Mucosa of rectum (tissue), 2 donors: Measurements from ENCODE around the gene CHMP3.

Experiments
- H3K27ac ChIP-seq, 2 donors: one replicate each; pipeline ENCODE4 v1.7.0; 2013; ENCODE audit warnings: inconsistent platforms in 2 of 2, low read depth in 2 of 2, low read length in 2 of 2
- H3K27me3 ChIP-seq, 2 donors: one replicate each; pipeline ENCODE4 v1.7.0; 2013; ENCODE audit warnings: low read length in 2 of 2; ENCODE audit not compliant: control insufficient read depth in 2 of 2, insufficient read depth in 2 of 2
- H3K36me3 ChIP-seq, 2 donors: one replicate each; pipeline ENCODE4 v1.7.0; 2013; ENCODE audit warnings: low read length in 2 of 2; ENCODE audit not compliant: control insufficient read depth in 2 of 2, insufficient read depth in 2 of 2
- H3K4me1 ChIP-seq, 2 donors: one replicate each; pipeline ENCODE4 v1.7.0; 2013; ENCODE audit warnings: low read length in 2 of 2, mild to moderate bottlenecking in 1 of 2; ENCODE audit not compliant: control insufficient read depth in 2 of 2, insufficient read depth in 2 of 2
- H3K4me3 ChIP-seq, 2 donors: one replicate each; pipeline ENCODE4 v1.7.0; 2013; ENCODE audit warnings: low read length in 2 of 2
- H3K9ac ChIP-seq, 2 donors: one replicate each; pipeline ENCODE4 v1.7.0; 2013; ENCODE audit warnings: low read length in 2 of 2, low read depth in 1 of 2, mild to moderate bottlenecking in 1 of 2
- H3K9me3 ChIP-seq, 2 donors: one replicate each; pipeline ENCODE4 v1.7.0; 2013; ENCODE audit warnings: low read length in 2 of 2; ENCODE audit not compliant: control insufficient read depth in 2 of 2
- donor health status: healthy.
- donor health status: Normal muscosa, but diverticular disease.

The CHMP3 gene

GRCh38 chr2:86490245-86490644, 73.0 kb downstream of the CHMP3 start:
- no peak overlapping the region for H3K4me3 ChIP-seq
- H3K27me3 ChIP-seq = no peaks in the 10 kb centered on the region
- H3K9me3 ChIP-seq = no peaks in the 10 kb centered on the region
- H3K36me3 ChIP-seq = peaks cover 66 to 86% of the 10 kb centered on the region in 2 donors
- H3K4me1 ChIP-seq = peaks cover 0 to 9% of the 10 kb centered on the region in 2 donors
- H3K27ac ChIP-seq = no peak overlapping the region
- no peak overlapping the region for H3K9ac ChIP-seq

GRCh38 chr2:86489542-86489941, 73.7 kb downstream of the CHMP3 start:
- Histone ChIP-seq H3K4me1 (peaks cover 0 to 9% of the 10 kb centered on the region in 2 donors), H3K4me3 (no peak overlapping the region), H3K27ac (no peak overlapping the region), H3K9ac (no peak overlapping the region), H3K27me3 (no peaks in the 10 kb centered on the region), H3K9me3 (no peaks in the 10 kb centered on the region), H3K36me3 (peaks cover 73 to 88% of the 10 kb centered on the region in 2 donors)

GRCh38 chr2:86488561-86489250, 74.5 kb downstream of the CHMP3 start:
- H3K27ac ChIP-seq = no peak overlapping the region
- H3K9ac ChIP-seq = no peak overlapping the region
- H3K4me3 ChIP-seq = no peak overlapping the region
- H3K9me3 ChIP-seq = no peaks in the 10 kb centered on the region
- H3K36me3 ChIP-seq = peaks cover 81 to 89% of the 10 kb centered on the region in 2 donors
- H3K27me3 ChIP-seq = no peaks in the 10 kb centered on the region
- peaks cover 0 to 9% of the 10 kb centered on the region in 2 donors for H3K4me1 ChIP-seq

- H3K9me3 ChIP-seq = no peaks in the 10 kb centered on the region
- H3K27ac ChIP-seq = no peak overlapping the region
- no peak overlapping the region for H3K4me3 ChIP-seq
- no peaks in the 10 kb centered on the region for H3K4me1 ChIP-seq
- no peaks in the 10 kb centered on the region for H3K27me3 ChIP-seq
- peaks cover 89 to 98% of the 10 kb centered on the region in 2 donors for H3K36me3 ChIP-seq
- H3K9ac ChIP-seq = no peak overlapping the region
Observed at GRCh38 chr2:86487062-86487461, 76.2 kb downstream of the CHMP3 start.

- Histone ChIP-seq H3K4me3 (no peak overlapping the region), H3K4me1 (no peaks in the 10 kb centered on the region), H3K9ac (no peak overlapping the region), H3K27me3 (no peaks in the 10 kb centered on the region), H3K36me3 (peaks cover 84 to 98% of the 10 kb centered on the region in 2 donors), H3K27ac (no peak overlapping the region), H3K9me3 (no peaks in the 10 kb centered on the region)
Observed at GRCh38 chr2:86485802-86486201, 77.4 kb downstream of the CHMP3 start.

- Histone ChIP-seq H3K4me3 (no peak overlapping the region), H3K9ac (no peak overlapping the region), H3K27me3 (no peaks in the 10 kb centered on the region), H3K9me3 (no peaks in the 10 kb centered on the region), H3K36me3 (peaks cover 82 to 97% of the 10 kb centered on the region in 2 donors), H3K4me1 (no peaks in the 10 kb centered on the region), H3K27ac (no peak overlapping the region)
Observed at GRCh38 chr2:86485103-86485502, 78.1 kb downstream of the CHMP3 start.

GRCh38 chr2:86484385-86484784, 78.9 kb downstream of the CHMP3 start:
- H3K4me1 ChIP-seq = no peaks in the 10 kb centered on the region
- no peak overlapping the region for H3K27ac ChIP-seq
- peaks cover 80 to 92% of the 10 kb centered on the region in 2 donors for H3K36me3 ChIP-seq
- H3K4me3 ChIP-seq = no peak overlapping the region
- no peaks in the 10 kb centered on the region for H3K9me3 ChIP-seq
- no peaks in the 10 kb centered on the region for H3K27me3 ChIP-seq
- no peak overlapping the region for H3K9ac ChIP-seq

- H3K9ac ChIP-seq = no peak overlapping the region
- H3K27me3 ChIP-seq = no peaks in the 10 kb centered on the region
- no peaks in the 10 kb centered on the region for H3K9me3 ChIP-seq
- H3K4me1 ChIP-seq = no peaks in the 10 kb centered on the region
- peaks cover 88 to 90% of the 10 kb centered on the region in 2 donors for H3K36me3 ChIP-seq
- no peak overlapping the region for H3K27ac ChIP-seq
- no peak overlapping the region for H3K4me3 ChIP-seq
Observed at GRCh38 chr2:86482034-86482433, 81.2 kb downstream of the CHMP3 start.

- no peak overlapping the region for H3K4me3 ChIP-seq
- no peaks in the 10 kb centered on the region for H3K27me3 ChIP-seq
- H3K4me1 ChIP-seq = no peaks in the 10 kb centered on the region
- H3K27ac ChIP-seq = no peak overlapping the region
- no peak overlapping the region for H3K9ac ChIP-seq
- no peaks in the 10 kb centered on the region for H3K9me3 ChIP-seq
- H3K36me3 ChIP-seq = peaks cover 83 to 86% of the 10 kb centered on the region in 2 donors
Observed at GRCh38 chr2:86480105-86480504, 83.1 kb downstream of the CHMP3 start.

- Histone ChIP-seq H3K27ac (no peak overlapping the region), H3K27me3 (no peaks in the 10 kb centered on the region), H3K9ac (no peak overlapping the region), H3K4me3 (no peak overlapping the region), H3K4me1 (no peaks in the 10 kb centered on the region), H3K9me3 (no peaks in the 10 kb centered on the region), H3K36me3 (peaks cover 73 to 82% of the 10 kb centered on the region in 2 donors)
Observed at GRCh38 chr2:86477349-86477748, 85.9 kb downstream of the CHMP3 start.
